HCT116 (cell line): ENCODE data around the gene AMBP. TPM values are rescaled to one million over a fixed set of nuclear protein-coding genes. Genes with fewer than 3 reads are reported as not detected.

Experiments
- ATAC-seq: fragments of 200-7000 bp; cut with Tn5 transposase; 2 replicates; pipeline ENCODE4 v1.9.1; 2020; ENCODE audit warnings: mild to moderate bottlenecking, moderate library complexity
- Bru-seq: library from RNA; stranded (reverse); fragments of 400-500 nt; gene quantifications from one replicate; lab custom pipeline; 2021; lab: Mats Ljungman, UMichigan
- BruChase-seq, 2 experiments: library from RNA; stranded (reverse); fragments of 400-500 nt; gene quantifications; one replicate each; lab custom pipeline; 2021; lab: Mats Ljungman, UMichigan
- BruUV-seq: library from RNA; stranded (reverse); fragments of 400-500 nt; replicated peaks from 2 replicates; lab custom pipeline; 2021; lab: Mats Ljungman, UMichigan
- CTCF ChIA-PET: fragments of 300-600 bp; sonication (Branson Sonifier 250); formaldehyde crosslinking; loops from one replicate; lab custom pipeline; 2021; ENCODE audit warnings: antibody characterized with exemption; lab: Charles Lee
- POLR2A ChIA-PET: fragments of 300-600, 350-600 bp; sonication (Branson Sonifier 250); formaldehyde crosslinking; loops from one replicate; lab custom pipeline; 2021; ENCODE audit warnings: antibody characterized with exemption; lab: Charles Lee
- RAD21 ChIA-PET, 2 experiments: fragments of 300-600 bp; sonication (Branson Sonifier 250); formaldehyde crosslinking; loops; one replicate each; lab custom pipeline; 2023; ENCODE audit warnings: low total read pairs in 2 of 2; ENCODE audit not compliant: uncharacterized antibody in 2 of 2, unreplicated experiment in 2 of 2, low non-redundant PET in 1 of 2; lab: Charles Lee
- DNase-seq: peaks from one replicate; pipeline ENCODE4 v3.0.0-alpha.2; 2010; ENCODE audit warnings: low read depth, low spot score
- H2AFZ ChIP-seq: fragments of 200-600 bp; shearing (Covaris generic), sonication (generic); 2 replicates; pipeline ENCODE4 v1.6.1; 2017; ENCODE audit warnings: low read depth, mixed run types, mixed read lengths, antibody characterized with exemption, low read length; ENCODE audit not compliant: poor library complexity, severe bottlenecking
- H3K27ac ChIP-seq: 2 replicates; pipeline ENCODE4 v1.5.1; 2012; ENCODE audit warnings: low read depth, low read length
- H3K27me3 ChIP-seq: fragments of 200-600 bp; sonication (generic); 2 replicates; pipeline ENCODE4 v1.6.1; 2016; ENCODE audit warnings: mixed run types, low read length, mixed read lengths; ENCODE audit not compliant: insufficient read depth
- H3K36me3 ChIP-seq, 2 experiments: fragments of 200-500 bp in 1 of 2; fragments of 200-600 bp in 1 of 2; sonication (Bioruptor generic) in 1 of 2; sonication (generic) in 1 of 2; 2 replicates each; pipeline versions ENCODE4 v1.5.1 to v1.6.1; 2014 to 2016; ENCODE audit warnings: low read length in 2 of 2, inconsistent platforms in 1 of 2, mixed read lengths in 1 of 2, mixed run types in 1 of 2; ENCODE audit not compliant: insufficient read depth in 2 of 2, control insufficient read depth in 1 of 2
- H3K4me1 ChIP-seq, 2 experiments: fragments of 200-600 bp in 1 of 2; sonication (generic) in 1 of 2; 2 replicates each; pipeline versions ENCODE4 v1.5.1 to v1.6.1; 2012 to 2017; ENCODE audit warnings: low read length in 2 of 2, inconsistent platforms in 1 of 2, mild to moderate bottlenecking in 1 of 2, mixed read lengths in 1 of 2, mixed run types in 1 of 2, moderate library complexity in 1 of 2; ENCODE audit not compliant: insufficient read depth in 2 of 2, control insufficient read depth in 1 of 2
- H3K4me2 ChIP-seq: fragments of 200-600 bp; sonication (generic); 2 replicates; pipeline ENCODE4 v1.6.1; 2017; ENCODE audit warnings: mixed run types, low read length, mixed read lengths
- H3K4me3 ChIP-seq, 2 experiments: fragments of 200-600 bp in 1 of 2; sonication (generic) in 1 of 2; replicated peaks in 1 of 2; 2 replicates each; pipeline ENCODE4 v1.5.1; 2011 to 2016; ENCODE audit warnings: low read length in 2 of 2, control low read depth in 1 of 2, low read depth in 1 of 2, mild to moderate bottlenecking in 1 of 2, mixed read lengths in 1 of 2, mixed run types in 1 of 2
- H3K79me2 ChIP-seq: fragments of 200-600 bp; sonication (generic); 2 replicates; pipeline ENCODE4 v1.6.1; 2017; ENCODE audit warnings: mild to moderate bottlenecking, mixed run types, low read length, moderate library complexity, mixed read lengths; ENCODE audit not compliant: insufficient read depth
- H3K9ac ChIP-seq: fragments of 200-600 bp; sonication (generic); 2 replicates; pipeline ENCODE4 v1.6.1; 2016; ENCODE audit warnings: low read length, mixed read lengths
- H3K9me2 ChIP-seq: fragments of 200-600 bp; sonication (generic), shearing (Covaris generic); 2 replicates; pipeline ENCODE4 v1.6.1; 2017; ENCODE audit warnings: mixed run types, mild to moderate bottlenecking, moderate library complexity; ENCODE audit not compliant: insufficient read depth
- H3K9me3 ChIP-seq, 2 experiments: fragments of 200-500 bp in 1 of 2; fragments of 200-600 bp in 1 of 2; sonication (Bioruptor generic) in 1 of 2; sonication (generic) in 1 of 2; 2 replicates each; pipeline ENCODE4 v1.6.1; 2014 to 2017; ENCODE audit warnings: low read length in 2 of 2, mixed read lengths in 2 of 2, inconsistent platforms in 1 of 2, low read depth in 1 of 2, mild to moderate bottlenecking in 1 of 2, mixed run types in 1 of 2, moderate library complexity in 1 of 2; ENCODE audit not compliant: control insufficient read depth in 1 of 2, insufficient read depth in 1 of 2
- H4K20me1 ChIP-seq: fragments of 200-600 bp; sonication (generic), shearing (Covaris generic); 2 replicates; pipeline ENCODE4 v1.6.1; 2017; ENCODE audit warnings: mixed run types, mild to moderate bottlenecking, moderate library complexity; ENCODE audit not compliant: insufficient read depth
- ELF1 ChIP-seq: IDR thresholded peaks from 2 replicates; pipeline ENCODE4 v1.6.1; 2012; ENCODE audit warnings: low read depth, borderline replicate concordance
- EZH2 ChIP-seq: fragments of 200-600 bp; sonication (generic); IDR thresholded peaks from 2 replicates; pipeline ENCODE4 v1.6.1; 2017; ENCODE audit warnings: antibody characterized with exemption, mixed run types
- MAX ChIP-seq: IDR thresholded peaks from 2 replicates; pipeline ENCODE4 v1.6.1; 2012
- POLR2A ChIP-seq: IDR thresholded peaks from 2 replicates; pipeline ENCODE4 v1.7.0; 2011; ENCODE audit warnings: borderline replicate concordance; ENCODE audit not compliant: insufficient read depth, insufficient read length; ENCODE audit errors: extremely low read depth
- POLR2AphosphoS5 ChIP-seq: IDR thresholded peaks from 2 replicates; pipeline ENCODE4 v1.6.1; 2011; ENCODE audit warnings: mild to moderate bottlenecking, low read depth, low read length, moderate library complexity
- REST ChIP-seq: IDR thresholded peaks from 2 replicates; pipeline ENCODE4 v1.6.1; 2012; ENCODE audit warnings: low read depth
- SP1 ChIP-seq: IDR thresholded peaks from 2 replicates; pipeline ENCODE4 v1.6.1; 2012; ENCODE audit warnings: low read depth
- SRF ChIP-seq: IDR thresholded peaks from 2 replicates; pipeline ENCODE4 v1.6.1; 2012; ENCODE audit warnings: low read depth
- TCF7L2 ChIP-seq: IDR thresholded peaks from 2 replicates; pipeline ENCODE4 v1.7.0; 2011; ENCODE audit warnings: borderline replicate concordance, inconsistent platforms; ENCODE audit not compliant: insufficient read depth, insufficient read length; ENCODE audit errors: extremely low read depth
- YY1 ChIP-seq: IDR thresholded peaks from 2 replicates; pipeline ENCODE4 v1.6.1; 2011; ENCODE audit warnings: low read length, low read depth, moderate library complexity, mild to moderate bottlenecking; ENCODE audit not compliant: insufficient replicate concordance; ENCODE audit errors: extremely low read depth
- ZFX ChIP-seq: fragments of 450-650 bp; IDR thresholded peaks from 2 replicates; pipeline ENCODE4 v1.6.1; 2017
- intact Hi-C: fragments of 100-400 bp; cut with micrococcal nuclease; formaldehyde crosslinking; loops from 2 replicates; pipeline ENCODE4 v1.10.0; 2022
- long read RNA-seq: library from polyadenylated mRNA; unstranded; transcript quantifications from one replicate; pipeline ENCODE4 v2.0.0, GENCODE V29; 2021; ENCODE audit not compliant: unreplicated experiment
- polyA plus RNA-seq: library from polyadenylated mRNA; unstranded; fragments of >200 nt; gene quantifications from 2 replicates; pipeline ENCODE4 v1.2.1, GENCODE V29; 2012; ENCODE audit warnings: missing spikeins
- total RNA-seq: library from RNA; stranded (reverse); gene quantifications from one replicate; pipeline ENCODE4 v1.2.1, GENCODE V29; 2021; ENCODE audit not compliant: unreplicated experiment
- TF ChIP-seq, protein P1 (sequence below), 3 experiments: fragments of 200-600 bp in 1 of 3; sonication (generic) in 1 of 3; IDR thresholded peaks in 2 of 3; conservative IDR thresholded peaks in 1 of 3; 2 replicates each; pipeline ENCODE4 v1.5.1; 2012 to 2017; ENCODE audit warnings: low read depth in 2 of 3, low read length in 2 of 3, antibody characterized with exemption in 1 of 3, borderline replicate concordance in 1 of 3, control low read depth in 1 of 3, mild to moderate bottlenecking in 1 of 3, mixed read lengths in 1 of 3, mixed run types in 1 of 3, moderate library complexity in 1 of 3; ENCODE audit not compliant: insufficient read depth in 1 of 3
- TF ChIP-seq, protein P2 (sequence below): IDR thresholded peaks from 2 replicates; pipeline ENCODE4 v1.6.1; 2011; ENCODE audit warnings: mild to moderate bottlenecking, low read length, moderate library complexity; ENCODE audit not compliant: insufficient replicate concordance; ENCODE audit errors: extremely low read depth

The AMBP gene
- 1.9 TPM for total RNA-seq
- not detected in 2 replicates for polyA plus RNA-seq
- percentile 8 among the genes with signal in this experiment for Bru-seq, nascent RNA
- percentile 5 among the genes with signal in this experiment for BruChase-seq, experiment 1, labeled RNA remaining after a 6-hour chase
- BruChase-seq, experiment 2, labeled RNA remaining after a 2-hour chase, result percentile 14 among the genes with signal in this experiment
- long read RNA-seq, result 0 reads

DNA sequence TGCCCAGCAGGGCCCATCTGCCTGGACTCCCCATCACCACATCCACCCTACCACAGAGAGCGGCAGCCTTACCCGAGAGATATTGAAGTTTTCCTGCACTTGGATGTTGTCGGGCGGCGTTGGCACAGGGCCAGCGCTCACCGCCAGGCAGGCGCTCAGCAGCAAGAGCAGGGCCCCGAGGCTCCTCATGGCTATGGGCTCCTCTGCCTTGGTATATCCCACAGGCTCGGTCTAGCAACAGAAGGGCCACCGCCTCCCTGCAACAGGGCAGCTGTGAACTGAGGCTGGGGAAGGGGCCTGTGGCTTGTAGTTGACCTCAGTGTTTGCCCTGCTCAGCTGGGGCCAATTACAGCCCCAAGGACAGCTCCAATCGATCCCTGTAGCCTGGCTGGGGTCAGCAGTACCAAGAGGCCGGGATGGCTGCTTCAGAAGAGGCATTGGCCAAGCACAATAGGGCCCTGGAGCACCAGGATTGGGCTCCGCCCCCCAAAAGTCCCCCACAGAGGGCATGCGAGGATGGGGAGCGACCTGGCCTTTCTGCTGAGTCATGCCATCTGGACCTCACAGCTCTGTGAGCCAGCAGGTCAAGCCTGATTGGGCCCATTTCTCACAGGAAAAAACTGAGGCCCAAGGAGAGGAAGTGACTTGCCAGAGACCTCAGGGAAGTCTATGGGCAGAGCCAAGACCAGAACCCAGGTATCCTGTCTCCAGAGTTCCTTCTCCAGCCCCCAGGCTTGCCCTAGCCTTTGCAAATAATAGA is at the start of gene AMBP:
Gene AMBP, minus strand, starts transcription at position 280 of the 760 bp plus-strand sequence. Its CDS starts 91 bp downstream, at position 189.
- RAD21 ChIA-PET, result no interaction called here
- no TSS peak for BruUV-seq
- no peaks in the 10 kb centered on the region for H3K9me2 ChIP-seq
- CTCF ChIA-PET, result no interaction called here
- intact Hi-C loops, result no loop called here
- H3K9me3 ChIP-seq, result no peaks in the 10 kb centered on the region
- no peaks in the 10 kb centered on the region for H4K20me1 ChIP-seq
- ATAC-seq, result no peak
- no peak within 1 kb of the TSS for H3K27ac ChIP-seq
- H3K4me3 ChIP-seq, result no peak within 1 kb of the TSS
- no peak within 1 kb of the TSS for H3K9ac ChIP-seq
- no peaks in the 10 kb centered on the region for H3K4me1 ChIP-seq
- H3K27me3 ChIP-seq, result peaks cover 10% of the 10 kb centered on the region
- DNase-seq, result no peak
- TF ChIP-seq, protein P1, sequence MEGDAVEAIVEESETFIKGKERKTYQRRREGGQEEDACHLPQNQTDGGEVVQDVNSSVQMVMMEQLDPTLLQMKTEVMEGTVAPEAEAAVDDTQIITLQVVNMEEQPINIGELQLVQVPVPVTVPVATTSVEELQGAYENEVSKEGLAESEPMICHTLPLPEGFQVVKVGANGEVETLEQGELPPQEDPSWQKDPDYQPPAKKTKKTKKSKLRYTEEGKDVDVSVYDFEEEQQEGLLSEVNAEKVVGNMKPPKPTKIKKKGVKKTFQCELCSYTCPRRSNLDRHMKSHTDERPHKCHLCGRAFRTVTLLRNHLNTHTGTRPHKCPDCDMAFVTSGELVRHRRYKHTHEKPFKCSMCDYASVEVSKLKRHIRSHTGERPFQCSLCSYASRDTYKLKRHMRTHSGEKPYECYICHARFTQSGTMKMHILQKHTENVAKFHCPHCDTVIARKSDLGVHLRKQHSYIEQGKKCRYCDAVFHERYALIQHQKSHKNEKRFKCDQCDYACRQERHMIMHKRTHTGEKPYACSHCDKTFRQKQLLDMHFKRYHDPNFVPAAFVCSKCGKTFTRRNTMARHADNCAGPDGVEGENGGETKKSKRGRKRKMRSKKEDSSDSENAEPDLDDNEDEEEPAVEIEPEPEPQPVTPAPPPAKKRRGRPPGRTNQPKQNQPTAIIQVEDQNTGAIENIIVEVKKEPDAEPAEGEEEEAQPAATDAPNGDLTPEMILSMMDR (IDR thresholded peaks at IDR 0.05 in 2 of 3, conservative IDR thresholded peaks at IDR 0.05 in 1 of 3; ENCODE audit: borderline replicate concordance in 1 of 3, insufficient read depth in 1 of 3, low read depth in 2 of 3, low read length in 2 of 3), result no peak
- TF ChIP-seq ZFX (no peak), POLR2AphosphoS5 (no peak), REST (no peak), TCF7L2 (no peak), YY1 (no peak), SP1 (no peak), SRF (no peak), POLR2A (no peak), EZH2 (no peak), MAX (no peak), ELF1 (no peak)
- TF ChIP-seq, protein P2, sequence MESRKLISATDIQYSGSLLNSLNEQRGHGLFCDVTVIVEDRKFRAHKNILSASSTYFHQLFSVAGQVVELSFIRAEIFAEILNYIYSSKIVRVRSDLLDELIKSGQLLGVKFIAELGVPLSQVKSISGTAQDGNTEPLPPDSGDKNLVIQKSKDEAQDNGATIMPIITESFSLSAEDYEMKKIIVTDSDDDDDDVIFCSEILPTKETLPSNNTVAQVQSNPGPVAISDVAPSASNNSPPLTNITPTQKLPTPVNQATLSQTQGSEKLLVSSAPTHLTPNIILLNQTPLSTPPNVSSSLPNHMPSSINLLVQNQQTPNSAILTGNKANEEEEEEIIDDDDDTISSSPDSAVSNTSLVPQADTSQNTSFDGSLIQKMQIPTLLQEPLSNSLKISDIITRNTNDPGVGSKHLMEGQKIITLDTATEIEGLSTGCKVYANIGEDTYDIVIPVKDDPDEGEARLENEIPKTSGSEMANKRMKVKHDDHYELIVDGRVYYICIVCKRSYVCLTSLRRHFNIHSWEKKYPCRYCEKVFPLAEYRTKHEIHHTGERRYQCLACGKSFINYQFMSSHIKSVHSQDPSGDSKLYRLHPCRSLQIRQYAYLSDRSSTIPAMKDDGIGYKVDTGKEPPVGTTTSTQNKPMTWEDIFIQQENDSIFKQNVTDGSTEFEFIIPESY, result no peak
- no peaks in the 10 kb centered on the region for H3K36me3 ChIP-seq
- no peak within 1 kb of the TSS for H2AFZ ChIP-seq
- no peaks in the 10 kb centered on the region for H3K79me2 ChIP-seq
- POLR2A ChIA-PET, result no interaction called here
- H3K4me2 ChIP-seq, result no peak within 1 kb of the TSS
